GM21528 (cell line): ENCODE results near the gene CDRT4.

Experiments used
- ATAC-seq: cut with Tn5 transposase; IDR thresholded peaks from one replicate; pipeline ENCODE4 v1.9.1; 2021; ENCODE audit warnings: mild to moderate bottlenecking, moderate library complexity; ENCODE audit not compliant: unreplicated experiment, low FRiP score

CDRT4 gene

DNA sequence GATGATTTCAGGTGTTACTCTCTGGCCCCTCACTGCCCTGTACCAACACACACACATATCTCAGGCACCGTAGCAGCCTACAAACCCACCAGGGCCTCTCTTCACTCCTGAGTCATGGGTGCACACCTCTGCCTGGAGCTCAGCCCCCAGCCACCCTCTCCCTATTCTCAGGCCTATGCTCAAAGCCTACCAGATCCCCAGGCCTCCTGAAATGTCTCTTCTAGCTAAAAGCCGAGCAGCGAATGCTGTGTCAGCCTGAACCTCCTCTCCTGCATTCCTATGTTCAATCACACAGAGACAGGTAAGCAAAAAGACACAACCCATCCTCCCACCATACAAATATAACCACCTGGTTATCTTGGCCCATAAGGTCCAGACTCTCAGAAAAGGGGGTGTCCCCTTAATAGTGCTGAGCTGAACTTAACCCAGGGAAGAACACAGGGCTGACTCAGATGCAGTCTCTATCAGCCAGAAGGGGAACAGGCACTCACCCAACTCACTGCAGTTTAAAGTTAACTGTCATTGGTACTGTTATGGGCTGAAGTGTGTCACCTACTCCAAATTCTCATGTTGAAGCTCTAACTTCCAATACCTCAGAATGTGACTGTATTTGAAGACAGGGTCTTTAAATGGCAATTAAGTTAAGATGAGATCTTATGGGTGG is 64.0 kb downstream of the CDRT4 start:
- no peak for ATAC-seq

DNA sequence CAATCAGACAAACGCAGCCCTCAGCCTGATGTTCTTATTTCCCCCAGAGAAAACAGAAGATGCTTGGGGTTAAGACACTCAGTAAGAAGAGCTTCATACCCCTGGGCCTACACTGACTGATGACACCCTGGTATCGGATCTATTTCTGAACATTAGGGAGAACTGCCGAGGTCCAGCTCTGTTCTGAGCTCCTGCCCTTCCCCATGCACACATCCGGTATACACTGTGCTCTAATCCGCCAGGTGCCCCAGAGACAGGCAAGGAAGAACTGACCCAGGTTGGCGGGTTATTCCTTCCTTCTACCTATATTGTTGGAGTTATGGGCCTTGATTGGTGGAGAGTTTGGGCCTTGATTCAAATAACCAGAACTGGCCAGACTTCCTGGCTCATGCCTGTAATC is 68.0 kb downstream of the CDRT4 start:
- no peak for ATAC-seq

DNA sequence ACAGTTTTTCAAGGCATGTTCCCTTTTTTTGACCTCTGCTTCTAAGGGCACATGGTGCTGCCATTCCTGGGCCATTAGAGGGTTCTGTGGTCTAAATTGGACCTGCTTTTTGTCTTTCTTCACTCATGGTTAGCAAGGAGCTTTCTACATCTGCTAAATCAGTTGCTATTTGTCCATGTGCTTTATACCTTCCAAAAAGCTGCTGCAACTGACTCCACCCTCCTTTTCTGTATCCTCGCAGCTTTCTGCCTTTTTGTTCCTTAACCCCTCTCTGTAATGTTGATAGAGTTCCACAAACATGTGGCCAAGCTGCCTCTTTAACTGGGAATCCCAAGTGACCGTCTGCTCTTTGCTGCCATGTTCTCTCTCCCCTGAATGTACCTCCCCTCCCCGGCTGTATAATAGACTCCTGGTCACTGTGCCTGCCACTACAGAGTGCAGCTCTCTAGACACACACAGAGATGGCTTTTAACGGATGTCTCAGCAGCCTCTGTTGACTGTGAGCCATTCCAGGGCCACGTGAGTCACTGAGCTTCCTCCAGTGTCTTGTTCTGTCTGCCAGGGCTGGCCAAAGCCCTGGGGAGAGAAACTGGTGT is 68.6 kb downstream of the CDRT4 start:
- no peak for ATAC-seq

DNA sequence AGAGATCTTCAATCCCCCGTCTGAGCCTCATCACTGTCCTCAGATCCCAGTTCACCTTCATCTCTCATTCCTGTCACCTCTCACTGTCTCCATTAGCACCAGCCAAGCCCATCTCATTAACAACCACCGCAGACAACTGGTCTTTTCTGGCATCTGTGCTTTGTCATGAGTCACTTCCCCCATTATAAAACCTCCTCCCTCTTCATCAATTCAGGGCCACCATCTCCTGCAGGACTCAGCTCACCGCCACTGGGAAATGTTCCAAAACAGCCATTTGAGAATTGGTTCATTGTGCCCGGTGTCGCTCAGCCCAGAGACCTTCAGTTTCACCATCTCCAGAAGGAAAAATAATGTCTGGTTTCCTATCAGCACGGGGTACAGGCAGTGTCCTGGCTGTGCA is 69.1 kb downstream of the CDRT4 start:
- no peak for ATAC-seq

DNA sequence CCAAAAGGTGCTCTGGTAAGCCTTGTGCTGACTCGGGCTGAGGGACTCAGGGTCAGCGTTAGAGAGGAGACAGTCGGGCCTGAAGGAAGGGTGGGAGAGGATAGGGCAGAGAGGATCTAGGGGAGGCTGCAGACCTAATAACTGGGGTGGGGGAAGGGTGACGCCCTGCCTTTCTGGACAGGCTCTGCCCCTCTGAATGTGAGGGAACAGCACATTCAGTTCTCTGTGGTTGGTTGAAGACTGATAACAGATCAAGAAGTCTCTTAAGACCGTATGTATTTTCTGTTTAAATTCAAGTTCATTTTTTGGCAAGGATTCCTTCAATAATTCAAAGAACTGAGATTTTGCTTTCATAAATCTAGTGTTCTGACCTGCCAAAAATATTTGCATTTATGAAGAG is 69.8 kb downstream of the CDRT4 start:
- ATAC-seq, result no peak

DNA sequence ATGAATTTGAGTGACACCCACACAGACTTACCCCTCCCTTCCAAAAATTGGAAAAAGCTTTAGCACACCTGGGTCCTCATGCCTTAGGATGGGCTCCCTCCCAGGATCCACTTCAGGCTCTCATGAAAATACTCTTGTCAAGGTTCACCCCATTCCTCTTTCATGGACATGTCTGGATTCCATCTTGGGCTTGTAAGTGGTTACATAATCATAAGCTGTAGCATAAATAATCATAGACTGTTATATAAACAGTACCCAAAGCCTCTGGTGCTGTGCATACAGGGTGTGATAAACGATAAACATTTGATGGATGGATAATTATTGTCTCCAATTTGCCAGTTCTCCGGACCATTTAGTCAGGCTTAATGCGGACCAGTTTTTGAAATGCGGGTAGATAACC is 72.3 kb downstream of the CDRT4 start:
- no peak for ATAC-seq

DNA sequence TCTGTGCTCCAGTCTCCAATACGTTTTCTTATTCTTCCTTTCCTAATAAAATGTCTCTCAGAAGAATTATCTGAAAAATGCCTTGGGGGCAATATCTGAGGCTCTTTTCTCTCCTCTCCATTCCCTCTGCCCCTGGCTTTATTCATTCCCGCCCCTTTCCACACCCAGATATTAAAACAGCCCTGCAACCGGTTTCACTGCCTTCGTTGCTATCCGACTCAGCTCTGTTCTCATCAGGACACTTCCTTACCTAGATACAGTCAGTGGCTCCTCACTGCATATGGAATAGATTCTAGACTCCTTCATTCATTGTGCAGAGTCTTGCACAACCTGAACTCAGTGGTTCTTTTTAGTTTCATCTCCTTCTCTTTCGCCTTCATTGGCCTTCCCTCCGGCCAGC is 74.0 kb downstream of the CDRT4 start:
- no peak for ATAC-seq

DNA sequence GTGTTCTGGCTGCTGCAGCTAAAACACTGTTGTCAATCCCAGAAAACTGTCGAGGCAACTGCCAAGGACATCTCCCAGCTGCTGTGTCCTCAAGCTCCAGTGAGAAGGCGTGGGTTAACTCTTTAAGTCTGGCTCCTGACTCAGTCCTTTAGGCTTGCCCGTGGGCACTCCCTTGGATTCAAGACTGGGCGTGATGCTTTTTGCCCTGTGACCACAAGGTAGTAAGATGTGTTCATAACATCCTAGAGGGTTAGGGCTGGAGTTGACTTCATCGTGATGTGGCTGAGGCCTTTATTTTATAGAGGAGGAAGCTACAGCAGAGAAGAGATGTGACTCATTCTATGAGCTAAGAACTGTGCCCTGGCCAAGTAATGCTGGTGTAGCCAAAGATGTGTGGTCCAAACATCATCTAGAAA is 75.1 kb downstream of the CDRT4 start:
- no peak for ATAC-seq

DNA sequence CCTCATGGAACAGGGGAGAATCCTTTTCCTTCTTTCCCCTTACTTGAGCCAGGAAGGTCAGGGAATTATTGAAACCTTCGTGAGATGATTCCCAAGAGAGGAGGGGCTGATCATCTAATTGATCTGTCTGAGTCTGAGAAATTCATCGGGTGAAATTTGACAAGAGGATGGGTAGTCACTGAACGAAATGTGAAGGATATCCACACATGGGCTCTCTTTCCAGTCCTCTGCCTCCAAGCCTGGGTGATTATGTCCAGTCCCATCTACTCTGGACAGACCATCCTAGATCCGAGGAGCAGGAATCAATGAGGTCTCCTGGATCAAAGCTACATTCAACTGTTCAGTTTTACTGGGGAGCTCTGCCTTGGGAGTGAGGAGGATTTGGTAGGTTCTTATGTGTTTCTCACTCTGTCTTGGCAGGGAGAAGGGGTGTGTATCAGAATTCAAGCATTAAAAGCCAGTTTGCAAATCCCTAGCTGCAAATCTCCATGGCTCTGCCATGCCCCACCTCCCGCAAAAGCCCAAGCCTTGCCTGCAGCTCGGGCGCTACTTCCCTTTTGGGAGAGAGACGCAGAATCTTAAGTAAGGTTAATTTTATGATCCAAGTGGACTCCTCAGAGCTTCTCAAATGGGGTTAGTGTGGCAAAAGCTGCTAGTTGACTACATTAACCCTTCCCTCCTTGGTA is 78.9 kb downstream of the CDRT4 start:
- no peak for ATAC-seq

DNA sequence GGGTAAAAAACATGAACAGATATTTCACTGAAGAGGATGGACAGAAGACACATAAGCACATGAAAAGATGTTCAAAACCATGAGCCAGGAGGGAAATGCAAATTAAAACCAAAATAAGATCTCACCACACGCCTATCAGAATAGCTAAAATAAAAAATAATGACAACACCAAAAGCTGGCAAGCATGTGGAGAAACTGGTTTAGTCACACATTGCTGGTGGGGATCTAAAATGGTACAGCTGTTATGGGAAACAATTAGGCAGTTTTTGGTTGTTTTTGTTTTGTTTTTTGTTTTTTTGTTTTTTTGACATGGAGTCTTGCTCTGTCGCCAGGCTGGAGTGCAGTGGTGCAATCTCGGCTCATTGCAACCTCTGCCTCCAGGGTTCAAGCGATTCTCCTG is 81.3 kb downstream of the CDRT4 start:
- no peak for ATAC-seq
